Upper lobe of left lung (tissue), 6 donors: ENCODE measurements around the gene FYB1. TPM values are rescaled to one million over a fixed set of nuclear protein-coding genes. Genes with fewer than 3 reads are reported as not detected.

Experiments
- ATAC-seq, 2 donors: fragments of 200-7000 bp; cut with Tn5 transposase; one replicate each; pipeline ENCODE4 v1.9.1; 2022; ENCODE audit warnings: mild to moderate bottlenecking in 2 of 2, moderate library complexity in 2 of 2; ENCODE audit not compliant: low FRiP score in 2 of 2
- DNase-seq, 2 donors: peaks; one replicate each; pipeline ENCODE4 v3.0.0-alpha.2; 2019 to 2020
- H3K27ac ChIP-seq, 4 donors: fragments of 200-600 bp; sonication (generic); one replicate each; pipeline ENCODE4 v1.5.1; 2016 to 2019
- H3K27me3 ChIP-seq, 4 donors: fragments of 200-600 bp; sonication (generic); one replicate each; pipeline ENCODE4 v1.5.1; 2017 to 2019
- H3K36me3 ChIP-seq, 4 donors: fragments of 200-600 bp; sonication (generic); one replicate each; pipeline ENCODE4 v1.5.1; 2016 to 2019
- H3K4me1 ChIP-seq, 4 donors: fragments of 200-600 bp; sonication (generic); one replicate each; pipeline ENCODE4 v1.5.1; 2018 to 2019
- H3K4me3 ChIP-seq, 4 donors: fragments of 200-600 bp; sonication (generic); one replicate each; pipeline ENCODE4 v1.5.1; 2017 to 2019; ENCODE audit warnings: mild to moderate bottlenecking in 2 of 4, moderate library complexity in 1 of 4
- H3K9me3 ChIP-seq, 4 donors: fragments of 200-600 bp; sonication (generic); one replicate each; pipeline ENCODE4 v1.5.1; 2018 to 2019
- CTCF ChIP-seq, 6 experiments: fragments of 450-650 bp in 4 of 6; fragments of 200-600 bp in 2 of 6; sonication (generic) in 2 of 6; IDR thresholded peaks; one replicate each; pipeline ENCODE4 v1.5.1; 2016 to 2019; ENCODE audit warnings: antibody characterized with exemption in 6 of 6
- EP300 ChIP-seq, 4 donors: sonication (generic); formaldehyde crosslinking; IDR thresholded peaks; one replicate each; pipeline ENCODE4 v1.5.1; 2017; ENCODE audit warnings: antibody characterized with exemption in 4 of 4, control low read depth in 2 of 4
- POLR2A ChIP-seq, 4 donors: fragments of 450-650 bp; IDR thresholded peaks; one replicate each; pipeline ENCODE4 v1.5.1; 2016 to 2017; ENCODE audit warnings: antibody characterized with exemption in 4 of 4, mild to moderate bottlenecking in 2 of 4
- POLR2AphosphoS5 ChIP-seq, 2 donors: sonication (generic); formaldehyde crosslinking; IDR thresholded peaks; one replicate each; pipeline ENCODE4 v1.5.1; 2017; ENCODE audit warnings: antibody characterized with exemption in 2 of 2
- WGBS, 2 donors: methylation state at CpG; one replicate each; pipeline ENCODE4 v1.1.5; 2017 to 2018; 5-methylcytosine and 5-hydroxymethylcytosine counted together
- total RNA-seq, 6 donors: library from RNA; depleted of rRNA in 4 of 6; stranded (reverse); fragments of >200 nt in 4 of 6; gene quantifications; one replicate each; pipeline versions ENCODE4 v1.1.0 to v1.2.1, GENCODE V29; 2016 to 2021
- donor health status: DM: no; HTN: no; CAD: no; lungs with moderate emphysema.
- donor health status: DM: no; HTN: yes; CAD: no; lungs with severe emphysema.

FYB1 gene
- total RNA-seq, 6 donors from 2014 or later, result 24.0 to 97.4 (median 42.5) TPM

DNA sequence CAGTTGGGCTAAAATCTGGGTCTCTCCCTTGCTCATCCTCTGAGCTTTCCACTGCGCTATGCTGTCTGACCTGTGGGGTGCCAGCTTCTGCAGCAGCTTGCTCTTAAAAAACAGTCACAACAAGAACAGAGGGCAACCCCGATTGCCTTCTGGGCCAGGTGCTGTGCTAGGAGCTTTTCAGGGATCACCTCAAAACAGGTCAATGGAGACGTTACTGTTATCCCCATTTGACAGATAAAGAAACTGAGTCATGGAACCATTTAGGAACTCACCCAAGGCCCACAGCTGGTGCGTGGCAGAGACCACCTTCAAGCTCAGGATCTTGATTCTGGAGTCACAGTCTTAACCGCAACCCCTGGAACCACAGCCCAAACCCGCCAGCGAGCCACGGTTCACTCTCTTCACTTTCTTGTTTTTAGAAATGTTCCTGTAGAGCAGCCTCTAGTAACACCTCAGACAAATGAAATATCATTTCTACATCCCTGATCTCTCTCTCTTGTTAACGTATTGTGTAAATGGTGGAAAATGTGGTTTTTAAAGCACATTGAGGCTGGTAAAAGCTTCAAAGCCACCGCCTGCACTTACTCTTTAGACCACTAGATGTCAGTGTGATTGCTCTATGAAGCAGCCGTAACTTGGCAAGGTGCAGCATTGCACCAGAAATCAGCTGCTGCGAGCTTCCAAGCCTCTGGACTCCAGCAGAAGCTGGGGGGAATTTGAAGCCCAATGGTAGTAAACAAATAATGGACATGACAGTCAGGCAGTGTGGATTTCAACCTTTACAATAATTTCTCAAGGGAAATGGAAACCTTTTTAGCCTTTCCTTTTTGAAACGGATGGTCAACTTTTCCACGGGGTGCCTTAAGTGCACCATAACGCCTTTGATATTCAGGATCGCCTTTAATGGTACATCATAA, 1.7 kb downstream of the FYB1 start:
- Histone ChIP-seq H3K9me3 (no peaks in the 10 kb centered on the region), H3K4me3 (peak overlapping the region in 3 of 4 donors; percentile 26 to 45 (median 32)), H3K27ac (peak overlapping the region in 3 of 4 donors; percentile 38 to 77 (median 42)), H3K36me3 (no peaks in the 10 kb centered on the region), H3K27me3 (no peaks in the 10 kb centered on the region), H3K4me1 (peaks cover 0 to 10% (median 0%) of the 10 kb centered on the region in 4 donors)
- 58 to 66% methylated on average over 16 of the region's 16 CpGs for WGBS, 2 donors
- no peak for TF ChIP-seq POLR2A (IDR thresholded peaks at IDR 0.05)
- peak; percentile 89 to 95 (median 93) for TF ChIP-seq CTCF (IDR thresholded peaks at IDR 0.05)
- DNase-seq (peak in 1 of 2 donors; percentile 79), ATAC-seq (peak; percentile 93 to 94)

DNA sequence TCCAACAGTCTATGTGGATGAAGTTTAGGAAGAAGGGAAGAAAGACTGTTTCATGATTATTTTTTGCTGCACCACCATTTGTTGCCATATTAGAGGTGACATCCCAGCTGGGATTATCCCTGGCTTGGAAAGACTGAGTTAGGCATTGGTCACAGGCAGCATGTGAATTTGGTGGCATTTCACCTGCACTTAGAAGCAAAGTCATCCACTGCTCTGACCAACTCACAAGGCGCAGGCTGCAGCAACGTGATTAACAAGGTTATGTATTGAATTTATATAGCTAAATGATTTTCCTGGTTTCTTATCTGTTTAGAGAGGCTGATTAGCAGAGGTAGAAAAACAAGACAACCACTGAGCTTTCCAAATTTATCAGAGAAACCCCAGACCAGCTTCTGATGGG, 2.7 kb downstream of the FYB1 start:
- 75 to 85% methylated on average over 2 of the region's 2 CpGs for WGBS, 2 donors
- H3K4me3 ChIP-seq, result no peak overlapping the region
- H3K9me3 ChIP-seq, result no peaks in the 10 kb centered on the region
- no peaks in the 10 kb centered on the region for H3K36me3 ChIP-seq
- H3K27me3 ChIP-seq, result no peaks in the 10 kb centered on the region
- DNase-seq (no peak), ATAC-seq (no peak)
- H3K27ac ChIP-seq, result no peak overlapping the region
- TF ChIP-seq CTCF (IDR thresholded peaks at IDR 0.05), result no peak
- TF ChIP-seq POLR2A (IDR thresholded peaks at IDR 0.05), result no peak
- no peak for TF ChIP-seq POLR2AphosphoS5 (IDR thresholded peaks at IDR 0.05)
- no peak for TF ChIP-seq EP300 (IDR thresholded peaks at IDR 0.05)
- H3K4me1 ChIP-seq, result peaks cover 0 to 10% (median 3%) of the 10 kb centered on the region in 4 donors

- no peak for ATAC-seq
- H3K27me3 ChIP-seq, result no peaks in the 10 kb centered on the region
- DNase-seq, result no peak
- WGBS, 2 donors, result 56 to 58% methylated on average over 3 of the region's 3 CpGs
- H3K4me3 ChIP-seq, result no peak overlapping the region
- no peak for TF ChIP-seq CTCF (IDR thresholded peaks at IDR 0.05)
- TF ChIP-seq POLR2A (IDR thresholded peaks at IDR 0.05), result no peak
- no peak overlapping the region for H3K27ac ChIP-seq
- H3K4me1 ChIP-seq, result peaks cover 0 to 10% (median 3%) of the 10 kb centered on the region in 4 donors
- H3K9me3 ChIP-seq, result no peaks in the 10 kb centered on the region
- no peaks in the 10 kb centered on the region for H3K36me3 ChIP-seq
These were observed 3.5 kb downstream of the FYB1 start for GRCh38 chr5:39215857-39216256.

GRCh38 chr5:39214912-39215709, 4.3 kb downstream of the FYB1 start:
- H3K27ac ChIP-seq, result no peak overlapping the region
- TF ChIP-seq POLR2AphosphoS5 (IDR thresholded peaks at IDR 0.05) (no peak), CTCF (IDR thresholded peaks at IDR 0.05) (no peak), POLR2A (IDR thresholded peaks at IDR 0.05) (no peak), EP300 (IDR thresholded peaks at IDR 0.05) (no peak)
- H3K9me3 ChIP-seq, result no peaks in the 10 kb centered on the region
- DNase-seq (no peak), ATAC-seq (no peak)
- peaks cover 0 to 15% (median 3%) of the 10 kb centered on the region in 4 donors for H3K4me1 ChIP-seq
- H3K36me3 ChIP-seq, result no peaks in the 10 kb centered on the region
- H3K4me3 ChIP-seq, result no peak overlapping the region
- WGBS, 2 donors, result 71 to 73% methylated on average over 6 of the region's 6 CpGs
- H3K27me3 ChIP-seq, result no peaks in the 10 kb centered on the region
